Mammary epithelial cell (primary cell): ENCODE data around the gene LAMTOR4.

Experiments used
- EZH2 ChIP-seq: IDR thresholded peaks from 2 replicates; pipeline ENCODE4 v1.6.1; 2012; ENCODE audit warnings: low read length, inconsistent platforms, borderline replicate concordance
- TF ChIP-seq, protein P1 (sequence below), 2 donors: IDR thresholded peaks in 1 of 2; conservative IDR thresholded peaks in 1 of 2; 2 replicates each; pipeline ENCODE4 v1.5.1; 2011 to 2012; ENCODE audit warnings: inconsistent platforms in 2 of 2, low read length in 2 of 2, mild to moderate bottlenecking in 2 of 2, control low read depth in 1 of 2, low read depth in 1 of 2; ENCODE audit not compliant: insufficient read depth in 1 of 2; ENCODE audit errors: extremely low read depth in 1 of 2

DNA sequence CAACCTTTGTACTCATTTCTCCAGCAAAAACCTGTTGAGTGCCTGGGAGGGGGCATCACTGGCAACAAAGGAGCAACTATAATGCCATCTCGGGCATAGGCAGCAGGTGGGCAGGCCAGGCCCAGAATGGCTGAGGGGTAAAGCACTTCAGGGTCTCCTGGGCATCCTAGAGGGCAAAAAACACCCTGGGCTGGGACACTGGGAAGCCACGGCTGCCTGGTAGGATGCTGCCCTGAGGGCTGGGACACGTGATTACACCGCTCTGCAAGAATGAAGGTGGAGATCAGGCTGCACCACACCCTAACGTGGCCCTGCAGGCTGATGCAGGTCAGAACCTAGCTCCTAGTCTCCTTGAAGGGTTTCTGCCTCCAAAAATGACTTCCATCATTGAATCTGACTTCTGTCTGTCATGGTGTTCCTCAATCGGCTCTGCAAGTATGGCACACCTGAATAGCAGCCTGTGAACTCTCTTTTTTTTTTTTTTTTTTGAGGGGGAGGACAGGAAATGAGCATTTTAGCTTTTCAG is 14.4 kb downstream of the LAMTOR4 start:
- TF ChIP-seq, protein P1, sequence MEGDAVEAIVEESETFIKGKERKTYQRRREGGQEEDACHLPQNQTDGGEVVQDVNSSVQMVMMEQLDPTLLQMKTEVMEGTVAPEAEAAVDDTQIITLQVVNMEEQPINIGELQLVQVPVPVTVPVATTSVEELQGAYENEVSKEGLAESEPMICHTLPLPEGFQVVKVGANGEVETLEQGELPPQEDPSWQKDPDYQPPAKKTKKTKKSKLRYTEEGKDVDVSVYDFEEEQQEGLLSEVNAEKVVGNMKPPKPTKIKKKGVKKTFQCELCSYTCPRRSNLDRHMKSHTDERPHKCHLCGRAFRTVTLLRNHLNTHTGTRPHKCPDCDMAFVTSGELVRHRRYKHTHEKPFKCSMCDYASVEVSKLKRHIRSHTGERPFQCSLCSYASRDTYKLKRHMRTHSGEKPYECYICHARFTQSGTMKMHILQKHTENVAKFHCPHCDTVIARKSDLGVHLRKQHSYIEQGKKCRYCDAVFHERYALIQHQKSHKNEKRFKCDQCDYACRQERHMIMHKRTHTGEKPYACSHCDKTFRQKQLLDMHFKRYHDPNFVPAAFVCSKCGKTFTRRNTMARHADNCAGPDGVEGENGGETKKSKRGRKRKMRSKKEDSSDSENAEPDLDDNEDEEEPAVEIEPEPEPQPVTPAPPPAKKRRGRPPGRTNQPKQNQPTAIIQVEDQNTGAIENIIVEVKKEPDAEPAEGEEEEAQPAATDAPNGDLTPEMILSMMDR (conservative IDR thresholded peaks at IDR 0.05 in 1 of 2, IDR thresholded peaks at IDR 0.05 in 1 of 2; ENCODE audit: extremely low read depth in 1 of 2, insufficient read depth in 1 of 2, low read depth in 1 of 2, low read length in 2 of 2) = no peak
- TF ChIP-seq EZH2 = no peak
